H9 (cell line): ENCODE measurements around the gene DENND4A. TPM values are rescaled to one million over a fixed set of nuclear protein-coding genes. Genes with fewer than 3 reads are reported as not detected.

Source experiments
- DNase-seq: peaks from one replicate; pipeline ENCODE4 v3.0.0-alpha.2; 2017
- H2AFZ ChIP-seq: one replicate; pipeline ENCODE4 v1.6.1; 2013; ENCODE audit warnings: mild to moderate bottlenecking, low read length, control low read depth, moderate library complexity
- H2AK5ac ChIP-seq: 2 replicates; pipeline ENCODE4 v1.6.1; 2013; ENCODE audit warnings: low read length, control low read depth, mixed read lengths; ENCODE audit not compliant: insufficient read length
- H2BK120ac ChIP-seq: one replicate; pipeline ENCODE4 v1.6.1; 2013; ENCODE audit warnings: low read depth, mild to moderate bottlenecking, low read length, control low read depth, inconsistent platforms; ENCODE audit not compliant: poor library complexity, severe bottlenecking
- H2BK12ac ChIP-seq: 2 replicates; pipeline ENCODE4 v1.6.1; 2013; ENCODE audit warnings: low read length, control low read depth, mixed read lengths, low read depth; ENCODE audit not compliant: insufficient read length
- H2BK15ac ChIP-seq: 2 replicates; pipeline ENCODE4 v1.6.1; 2013; ENCODE audit warnings: low read depth, low read length, control low read depth
- H2BK20ac ChIP-seq: one replicate; pipeline ENCODE4 v1.6.1; 2013; ENCODE audit warnings: low read depth, mild to moderate bottlenecking, low read length, control low read depth, inconsistent platforms; ENCODE audit not compliant: poor library complexity, severe bottlenecking
- H2BK5ac ChIP-seq: 2 replicates; pipeline ENCODE4 v1.6.1; 2013; ENCODE audit warnings: low read length, control low read depth, mixed read lengths; ENCODE audit not compliant: insufficient read length
- H3K14ac ChIP-seq: 2 replicates; pipeline ENCODE4 v1.6.1; 2013; ENCODE audit warnings: low read length, control low read depth; ENCODE audit not compliant: insufficient read depth
- H3K18ac ChIP-seq: 2 replicates; pipeline ENCODE4 v1.6.1; 2013; ENCODE audit warnings: low read depth, mild to moderate bottlenecking, mixed read lengths, low read length, control low read depth; ENCODE audit not compliant: insufficient read length
- H3K23ac ChIP-seq: 2 replicates; pipeline ENCODE4 v1.6.1; 2013; ENCODE audit warnings: low read length, control low read depth, mixed read lengths, low read depth; ENCODE audit not compliant: insufficient read length
- H3K23me2 ChIP-seq: 2 replicates; pipeline ENCODE4 v1.6.1; 2013; ENCODE audit warnings: low read depth, mild to moderate bottlenecking, mixed read lengths, low read length, control low read depth; ENCODE audit not compliant: insufficient read length, poor library complexity, severe bottlenecking
- H3K27ac ChIP-seq: 2 replicates; pipeline ENCODE4 v1.5.1; 2013; ENCODE audit warnings: low read length, control low read depth, mixed read lengths, low read depth; ENCODE audit not compliant: insufficient read length
- H3K27me3 ChIP-seq: 2 replicates; pipeline ENCODE4 v1.6.1; 2013; ENCODE audit warnings: low read length, control low read depth, inconsistent platforms; ENCODE audit not compliant: insufficient read depth
- H3K4ac ChIP-seq: 2 replicates; pipeline ENCODE4 v1.6.1; 2013; ENCODE audit warnings: low read depth, mild to moderate bottlenecking, control low read depth, inconsistent platforms, low read length, moderate library complexity
- H3K4me1 ChIP-seq: 2 replicates; pipeline ENCODE4 v1.6.1; 2013; ENCODE audit warnings: low read length, control low read depth, inconsistent platforms; ENCODE audit not compliant: insufficient read depth
- H3K4me2 ChIP-seq: 2 replicates; pipeline ENCODE4 v1.6.1; 2013; ENCODE audit warnings: low read length, control low read depth, mixed read lengths; ENCODE audit not compliant: insufficient read length, insufficient read depth
- H3K56ac ChIP-seq: 2 replicates; pipeline ENCODE4 v1.6.1; 2013; ENCODE audit warnings: low read depth, mild to moderate bottlenecking, mixed read lengths, low read length, control low read depth; ENCODE audit not compliant: insufficient read length
- H3K79me1 ChIP-seq: 2 replicates; pipeline ENCODE4 v1.6.1; 2013; ENCODE audit warnings: low read depth, mild to moderate bottlenecking, moderate library complexity, low read length, control low read depth, inconsistent platforms; ENCODE audit not compliant: insufficient read depth, poor library complexity, severe bottlenecking
- H3K79me2 ChIP-seq: 2 replicates; pipeline ENCODE4 v1.6.1; 2013; ENCODE audit warnings: low read length, control low read depth, inconsistent platforms; ENCODE audit not compliant: insufficient read depth
- H3K9ac ChIP-seq: 2 replicates; pipeline ENCODE4 v1.6.1; 2013; ENCODE audit warnings: low read length, control low read depth, mixed read lengths; ENCODE audit not compliant: insufficient read length; ENCODE audit errors: extremely low read depth
- H3K9me3 ChIP-seq: one replicate; pipeline ENCODE4 v1.6.1; 2013; ENCODE audit warnings: low read depth, low read length, inconsistent platforms; ENCODE audit not compliant: control insufficient read depth
- H3T11ph ChIP-seq: one replicate; pipeline ENCODE4 v1.6.1; 2013; ENCODE audit warnings: mild to moderate bottlenecking, low read length, control low read depth, inconsistent platforms
- H4K20me1 ChIP-seq: one replicate; pipeline ENCODE4 v1.6.1; 2013; ENCODE audit not compliant: control insufficient read depth, insufficient read length, insufficient read depth
- H4K5ac ChIP-seq: 2 replicates; pipeline ENCODE4 v1.6.1; 2013; ENCODE audit warnings: low read depth, mild to moderate bottlenecking, mixed read lengths, low read length, control low read depth; ENCODE audit not compliant: insufficient read length
- H4K8ac ChIP-seq: replicated peaks from 2 replicates; pipeline ENCODE4 v1.6.1; 2013; ENCODE audit warnings: low read length, control low read depth, mixed read lengths, low read depth; ENCODE audit not compliant: insufficient read length
- H4K91ac ChIP-seq: 2 replicates; pipeline ENCODE4 v1.6.1; 2013; ENCODE audit warnings: low read depth, mild to moderate bottlenecking, moderate library complexity, mixed read lengths, low read length, control low read depth; ENCODE audit not compliant: insufficient read length
- H3K27ac Mint-ChIP-seq, 3 experiments: 2 replicates in 2 of 3; 3 replicates in 1 of 3; pipeline ENCODE4 v1.8.0; 2020 to 2021; ENCODE audit warnings: mixed read lengths in 3 of 3, mild to moderate bottlenecking in 1 of 3, moderate library complexity in 1 of 3
- H3K27me3 Mint-ChIP-seq: 2 replicates; pipeline ENCODE4 v1.8.0; 2021; ENCODE audit warnings: low read depth, mild to moderate bottlenecking, moderate library complexity, mixed read lengths
- H3K36me3 Mint-ChIP-seq, 3 experiments: 2 replicates in 2 of 3; 3 replicates in 1 of 3; pipeline ENCODE4 v1.8.0; 2020 to 2021; ENCODE audit warnings: low read depth in 3 of 3, mixed read lengths in 3 of 3; ENCODE audit not compliant: insufficient read depth in 1 of 3
- H3K4me1 Mint-ChIP-seq, 2 experiments: 2 replicates each; pipeline ENCODE4 v1.8.0; 2020; ENCODE audit warnings: mixed read lengths in 2 of 2
- H3K4me3 Mint-ChIP-seq, 2 experiments: 2 replicates in 1 of 2; 3 replicates in 1 of 2; pipeline ENCODE4 v1.8.0; 2020 to 2021; ENCODE audit warnings: mild to moderate bottlenecking in 2 of 2, mixed read lengths in 2 of 2, moderate library complexity in 1 of 2
- H3K9me3 Mint-ChIP-seq, 2 experiments: 2 replicates in 1 of 2; 3 replicates in 1 of 2; pipeline ENCODE4 v1.8.0; 2020; ENCODE audit warnings: mild to moderate bottlenecking in 2 of 2, mixed read lengths in 2 of 2, moderate library complexity in 1 of 2
- WGBS: extraction: QIAGEN DNeasy Blood & Tissue Kit; methylation state at CpG from one replicate; pipeline ENCODE4 v1.1.7; 2013; ENCODE audit warnings: missing lambda C conversion rate, low lambda C conversion rate, mixed read lengths; ENCODE audit not compliant: insufficient read length; ENCODE audit errors: extremely low coverage; 5-methylcytosine and 5-hydroxymethylcytosine counted together
- total RNA-seq: library from RNA; stranded (reverse); gene quantifications from 2 replicates; pipeline ENCODE4 v1.2.1, GENCODE V29; 2021
- TF ChIP-seq, protein P1 (sequence below): fragments of 200-600 bp; sonication (generic); conservative IDR thresholded peaks from 3 replicates; pipeline ENCODE4 v1.8.0; 2021; ENCODE audit warnings: antibody characterized with exemption, mild to moderate bottlenecking

The DENND4A gene
- total RNA-seq, 1 experiment from 2014 or later: 4.7 TPM

DNA sequence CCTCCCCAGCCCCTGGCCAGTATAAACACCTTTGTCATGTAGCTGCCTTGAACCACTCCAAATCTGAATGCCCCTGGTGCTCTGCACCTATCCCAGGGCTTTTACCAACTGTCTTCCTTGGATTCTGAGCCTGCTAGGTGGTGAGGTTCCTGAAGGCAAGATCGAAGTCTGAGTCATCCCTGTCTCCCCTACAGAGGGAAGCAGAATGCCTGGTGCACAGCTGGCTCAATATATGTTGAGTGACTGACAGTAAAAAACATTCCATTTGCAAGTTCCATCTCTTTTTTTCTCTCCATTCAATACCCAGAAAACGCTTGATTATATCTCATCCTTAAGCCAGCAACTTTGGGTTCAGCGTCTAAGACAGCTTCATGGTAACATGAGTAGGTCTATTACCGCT is 145.6 kb downstream of the DENND4A start:
- Mint-ChIP-seq H3K27ac (peak overlapping the region in 2 of 3 experiments; percentile 28 to 32; a peak in 2 of 7 replicates), H3K27me3 (no peaks in the 10 kb centered on the region), H3K36me3 (no peaks in the 10 kb centered on the region), H3K9me3 (no peaks in the 10 kb centered on the region), H3K4me1 (peaks cover 2 to 6% of the 10 kb centered on the region in 2 experiments; a peak in 3 of 4 replicates), H3K4me3 (no peak overlapping the region)
- Histone ChIP-seq H3K4me2 (no peak overlapping the region), H2BK12ac (no peak overlapping the region), H3K27me3 (no peaks in the 10 kb centered on the region), H3K4ac (no peak overlapping the region), H3K9me3 (no peaks in the 10 kb centered on the region), H3T11ph (no peak overlapping the region), H3K56ac (no peak overlapping the region), H2BK120ac (no peak overlapping the region), H3K23ac (no peak overlapping the region), H3K79me1 (no peaks in the 10 kb centered on the region), H2AFZ (no peak overlapping the region), H3K23me2 (no peaks in the 10 kb centered on the region), H3K14ac (no peak overlapping the region), H3K9ac (no peak overlapping the region), H2BK5ac (no peak overlapping the region), H3K4me1 (0 out of 2 replicates have a peak, but pooled peaks cover 2% of the 10 kb centered on the region), H4K20me1 (no peaks in the 10 kb centered on the region), H2AK5ac (no peak overlapping the region), H3K79me2 (no peaks in the 10 kb centered on the region), H3K27ac (no peak overlapping the region), H4K91ac (no peak overlapping the region), H4K5ac (no peak overlapping the region), H2BK15ac (no peak overlapping the region), H3K18ac (no peak overlapping the region), H2BK20ac (no peak overlapping the region), H4K8ac (no peak overlapping the region)
- WGBS: no CpG with 5 or more reads among the region's 4 CpGs
- TF ChIP-seq, protein P1, sequence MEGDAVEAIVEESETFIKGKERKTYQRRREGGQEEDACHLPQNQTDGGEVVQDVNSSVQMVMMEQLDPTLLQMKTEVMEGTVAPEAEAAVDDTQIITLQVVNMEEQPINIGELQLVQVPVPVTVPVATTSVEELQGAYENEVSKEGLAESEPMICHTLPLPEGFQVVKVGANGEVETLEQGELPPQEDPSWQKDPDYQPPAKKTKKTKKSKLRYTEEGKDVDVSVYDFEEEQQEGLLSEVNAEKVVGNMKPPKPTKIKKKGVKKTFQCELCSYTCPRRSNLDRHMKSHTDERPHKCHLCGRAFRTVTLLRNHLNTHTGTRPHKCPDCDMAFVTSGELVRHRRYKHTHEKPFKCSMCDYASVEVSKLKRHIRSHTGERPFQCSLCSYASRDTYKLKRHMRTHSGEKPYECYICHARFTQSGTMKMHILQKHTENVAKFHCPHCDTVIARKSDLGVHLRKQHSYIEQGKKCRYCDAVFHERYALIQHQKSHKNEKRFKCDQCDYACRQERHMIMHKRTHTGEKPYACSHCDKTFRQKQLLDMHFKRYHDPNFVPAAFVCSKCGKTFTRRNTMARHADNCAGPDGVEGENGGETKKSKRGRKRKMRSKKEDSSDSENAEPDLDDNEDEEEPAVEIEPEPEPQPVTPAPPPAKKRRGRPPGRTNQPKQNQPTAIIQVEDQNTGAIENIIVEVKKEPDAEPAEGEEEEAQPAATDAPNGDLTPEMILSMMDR: no peak
- no peak for DNase-seq
